MCF 10A (cell line): ENCODE results near the gene PIK3CG. TPM values are rescaled to one million over a fixed set of nuclear protein-coding genes. Genes with fewer than 3 reads are reported as not detected.
"Not testable (repeated sequence)": the region's sequence is repeated elsewhere in the genome, so short reads cannot be mapped to it uniquely, and the experiment has no call there.

ENCODE experiments used
- BruUV-seq: library from RNA; stranded (reverse); fragments of 400-500 nt; replicated peaks from 2 replicates; lab custom pipeline; 2021; lab: Mats Ljungman, UMichigan
- CTCF ChIA-PET: fragments of 300-600 bp; sonication (Branson Sonifier 250); formaldehyde crosslinking; extraction: SDS; loops from one replicate; lab custom pipeline; 2021; ENCODE audit warnings: antibody characterized with exemption, inconsistent platforms; lab: Yijun Ruan, JAX
- POLR2A ChIA-PET: fragments of 300-600, 350-650 bp; sonication (Branson Sonifier 250); formaldehyde crosslinking; extraction: SDS; loops from one replicate; lab custom pipeline; 2020; ENCODE audit warnings: antibody characterized with exemption, inconsistent platforms; lab: Yijun Ruan, JAX
- DNase-seq: peaks from one replicate; pipeline ENCODE4 v3.0.0-alpha.2; 2018; ENCODE audit not compliant: unreplicated experiment
- H3K27ac Mint-ChIP-seq: one replicate; pipeline ENCODE4 v1.8.0; 2022; ENCODE audit warnings: mild to moderate bottlenecking, low read depth, mixed read lengths; ENCODE audit not compliant: unreplicated experiment
- H3K27me3 Mint-ChIP-seq: one replicate; pipeline ENCODE4 v1.8.0; 2022; ENCODE audit warnings: mixed read lengths; ENCODE audit not compliant: insufficient read depth, unreplicated experiment
- H3K36me3 Mint-ChIP-seq: one replicate; pipeline ENCODE4 v1.8.0; 2022; ENCODE audit warnings: mild to moderate bottlenecking, moderate library complexity, mixed read lengths; ENCODE audit not compliant: insufficient read depth, unreplicated experiment
- H3K4me1 Mint-ChIP-seq: one replicate; pipeline ENCODE4 v1.8.0; 2022; ENCODE audit warnings: mixed read lengths; ENCODE audit not compliant: insufficient read depth, unreplicated experiment
- H3K4me3 Mint-ChIP-seq: one replicate; pipeline ENCODE4 v1.8.0; 2022; ENCODE audit warnings: mild to moderate bottlenecking, moderate library complexity, mixed read lengths; ENCODE audit not compliant: unreplicated experiment
- H3K9me3 Mint-ChIP-seq: one replicate; pipeline ENCODE4 v1.8.0; 2022; ENCODE audit warnings: mixed read lengths; ENCODE audit not compliant: unreplicated experiment
- CTCF ChIP-seq: fragments of 200-600 bp; IDR thresholded peaks from one replicate; pipeline ENCODE4 v1.8.0; 2022; ENCODE audit warnings: antibody characterized with exemption, mild to moderate bottlenecking; ENCODE audit not compliant: unreplicated experiment
- intact Hi-C: fragments of 100-400 bp; cut with micrococcal nuclease; formaldehyde crosslinking; loops from 2 replicates; pipeline ENCODE4 v1.14.1; 2022
- total RNA-seq: library from RNA; stranded (reverse); gene quantifications from 2 replicates; pipeline ENCODE4 v1.2.3, GENCODE V29; 2022

PIK3CG gene
- total RNA-seq, 1 experiment from 2014 or later: not detected

GRCh38 chr7:106841896-106842390, 23.1 kb upstream of the PIK3CG start:
- CTCF ChIA-PET: interaction anchor here (1.7 kb wide), 1 partner anchor 49 kb away, joined by 4 read pairs; no protein-coding TSS in a partner anchor
- no peaks in the 10 kb centered on the region for H3K36me3 Mint-ChIP-seq
- no peaks in the 10 kb centered on the region for H3K9me3 Mint-ChIP-seq
- intact Hi-C loops: no loop called here
- no peak overlapping the region for H3K4me3 Mint-ChIP-seq
- H3K27me3 Mint-ChIP-seq: peaks cover 31% of the 10 kb centered on the region
- no peaks in the 10 kb centered on the region for H3K4me1 Mint-ChIP-seq
- POLR2A ChIA-PET: interaction anchor here (0.7 kb wide), 1 partner anchor 15 kb away, joined by 3 read pairs; no protein-coding TSS in a partner anchor
- TF ChIP-seq CTCF: no peak
- DNase-seq: no peak
- no peak overlapping the region for H3K27ac Mint-ChIP-seq
- no TSS peak for BruUV-seq

- Mint-ChIP-seq H3K4me3 (no peak overlapping the region), H3K4me1 (no peaks in the 10 kb centered on the region), H3K9me3 (no peaks in the 10 kb centered on the region), H3K36me3 (no peaks in the 10 kb centered on the region), H3K27ac (no peak overlapping the region), H3K27me3 (peaks cover 31% of the 10 kb centered on the region)
- DNase-seq: no peak
- no TSS peak for BruUV-seq
- CTCF ChIA-PET: interaction anchor here (1.2 kb wide), 1 partner anchor 48 kb away, joined by 6 read pairs; no protein-coding TSS in a partner anchor
- TF ChIP-seq CTCF: no peak
- POLR2A ChIA-PET: no interaction called here
- intact Hi-C loops: no loop called here
These were observed 20.6 kb upstream of the PIK3CG start for GRCh38 chr7:106844279-106844997.

GRCh38 chr7:106848049-106848448, 17.0 kb upstream of the PIK3CG start:
- no peak overlapping the region for H3K4me3 Mint-ChIP-seq
- no peak for DNase-seq
- BruUV-seq: no TSS peak
- no peaks in the 10 kb centered on the region for H3K4me1 Mint-ChIP-seq
- peaks cover 28% of the 10 kb centered on the region for H3K27me3 Mint-ChIP-seq
- CTCF ChIA-PET: no interaction called here
- H3K9me3 Mint-ChIP-seq: no peaks in the 10 kb centered on the region
- H3K36me3 Mint-ChIP-seq: no peaks in the 10 kb centered on the region
- intact Hi-C loops: no loop called here
- no peak for TF ChIP-seq CTCF
- H3K27ac Mint-ChIP-seq: no peak overlapping the region
- POLR2A ChIA-PET: no interaction called here

DNA sequence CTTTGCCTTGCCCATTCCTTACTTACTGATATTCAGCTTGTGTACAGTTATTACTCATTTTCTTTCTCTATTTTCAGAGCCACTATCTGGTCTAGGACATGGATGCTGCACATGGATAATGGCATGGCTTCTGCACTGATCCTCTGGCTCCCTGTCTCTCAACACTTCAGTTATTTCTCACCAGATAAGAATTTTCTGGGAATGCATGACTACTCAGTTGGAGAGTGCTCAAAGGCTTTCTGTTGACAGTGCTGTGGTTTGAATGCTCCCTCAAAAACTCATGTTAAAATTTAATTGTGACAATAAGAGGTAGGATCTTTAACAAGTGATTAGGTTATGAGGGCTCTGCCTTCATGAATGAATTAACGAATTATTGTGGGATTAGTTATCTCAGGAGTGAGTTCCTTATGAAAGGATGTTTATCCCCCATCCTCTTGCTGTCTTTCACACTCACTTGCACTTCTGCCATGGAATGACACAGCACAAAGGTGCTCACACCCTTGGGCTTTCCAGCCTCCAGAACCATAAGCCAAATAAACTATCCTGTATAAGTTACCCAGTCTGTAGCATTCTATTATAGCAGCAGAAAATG, 16.1 kb upstream of the PIK3CG start:
- ChIA-PET CTCF (interaction anchor here (0.6 kb wide), 2 partner anchors 103 to 936 kb away, joined by 3 read pairs; no protein-coding TSS in a partner anchor), POLR2A (interaction anchor here (0.6 kb wide), 1 partner anchor 10 kb away, joined by 3 read pairs; no protein-coding TSS in a partner anchor)
- Mint-ChIP-seq H3K4me1 (no peaks in the 10 kb centered on the region), H3K4me3 (no peak overlapping the region), H3K9me3 (no peaks in the 10 kb centered on the region), H3K27ac (no peak overlapping the region), H3K27me3 (peaks cover 19% of the 10 kb centered on the region), H3K36me3 (no peaks in the 10 kb centered on the region)
- intact Hi-C loops: no loop called here
- no TSS peak for BruUV-seq
- TF ChIP-seq CTCF: no peak
- DNase-seq: no peak

GRCh38 chr7:106851632-106852031, 13.4 kb upstream of the PIK3CG start:
- H3K4me3 Mint-ChIP-seq, H3K4me1 Mint-ChIP-seq, BruUV-seq, POLR2A ChIA-PET, H3K9me3 Mint-ChIP-seq, H3K27ac Mint-ChIP-seq, intact Hi-C loops, H3K27me3 Mint-ChIP-seq, DNase-seq, H3K36me3 Mint-ChIP-seq, CTCF ChIA-PET: not testable (repeated sequence)
